Keratinocyte (primary cell): ENCODE results near the gene GPSM1. TPM values are rescaled to one million over a fixed set of nuclear protein-coding genes. Genes with fewer than 3 reads are reported as not detected.

ENCODE experiments used
- DNase-seq: peaks from one replicate; pipeline ENCODE4 v3.0.0-alpha.2; 2011; ENCODE audit warnings: low read depth, missing footprints, low spot score
- FAIRE-seq: peaks from 2 replicates; lab custom pipeline; 2011; peaks lifted over from hg19 to GRCh38; lab: Jason Lieb, UNC
- H2AFZ ChIP-seq: 2 replicates; pipeline ENCODE4 v1.6.0; 2012; ENCODE audit warnings: low read length, control low read depth, inconsistent platforms; ENCODE audit not compliant: control insufficient read depth
- H3K27ac ChIP-seq: 2 replicates; pipeline ENCODE4 v1.5.1; 2011; ENCODE audit warnings: low read length; ENCODE audit not compliant: control insufficient read depth, insufficient read depth
- H3K27me3 ChIP-seq: 3 replicates; pipeline ENCODE4 v1.6.0; 2011; ENCODE audit warnings: low read length; ENCODE audit not compliant: control insufficient read depth, insufficient read depth; ENCODE audit errors: extremely low read depth
- H3K36me3 ChIP-seq, 2 experiments: 2 replicates in 1 of 2; 3 replicates in 1 of 2; pipeline ENCODE4 v1.5.1; 2011; ENCODE audit warnings: low read length in 2 of 2, mild to moderate bottlenecking in 1 of 2; ENCODE audit not compliant: control insufficient read depth in 2 of 2, insufficient read depth in 2 of 2; ENCODE audit errors: extremely low read depth in 1 of 2
- H3K4me1 ChIP-seq: 3 replicates; pipeline ENCODE4 v1.5.1; 2011; ENCODE audit warnings: low read length; ENCODE audit not compliant: control insufficient read depth, insufficient read depth; ENCODE audit errors: extremely low read depth
- H3K4me2 ChIP-seq: 3 replicates; pipeline ENCODE4 v1.6.0; 2011; ENCODE audit warnings: low read depth, low read length; ENCODE audit not compliant: control insufficient read depth, insufficient read depth; ENCODE audit errors: extremely low read depth
- H3K4me3 ChIP-seq, 3 experiments: fragments of 200-600 bp in 1 of 3; sonication (generic) in 1 of 3; 2 replicates in 2 of 3; 3 replicates in 1 of 3; pipeline ENCODE4 v1.5.1; 2011 to 2016; ENCODE audit warnings: low read length in 3 of 3, mild to moderate bottlenecking in 3 of 3, control low read depth in 2 of 3, inconsistent platforms in 1 of 3, low read depth in 1 of 3, mixed read lengths in 1 of 3, mixed run types in 1 of 3, moderate library complexity in 1 of 3; ENCODE audit not compliant: control insufficient read depth in 2 of 3, insufficient read depth in 2 of 3; ENCODE audit errors: extremely low read depth in 1 of 3
- H3K79me2 ChIP-seq: 2 replicates; pipeline ENCODE4 v1.6.0; 2012; ENCODE audit warnings: low read length; ENCODE audit not compliant: control insufficient read depth, insufficient read depth
- H3K9ac ChIP-seq: 3 replicates; pipeline ENCODE4 v1.6.0; 2011; ENCODE audit warnings: low read length; ENCODE audit not compliant: control insufficient read depth, insufficient read depth; ENCODE audit errors: extremely low read depth
- H3K9me1 ChIP-seq: 3 replicates; pipeline ENCODE4 v1.6.0; 2011; ENCODE audit warnings: low read length; ENCODE audit not compliant: control insufficient read depth, insufficient read depth; ENCODE audit errors: extremely low read depth
- H3K9me3 ChIP-seq: 2 replicates; pipeline ENCODE4 v1.5.1; 2012; ENCODE audit warnings: low read depth, low read length; ENCODE audit not compliant: control insufficient read depth
- H4K20me1 ChIP-seq: 3 replicates; pipeline ENCODE4 v1.6.0; 2011; ENCODE audit warnings: low read length; ENCODE audit not compliant: control insufficient read depth, insufficient read depth; ENCODE audit errors: extremely low read depth
- EZH2 ChIP-seq: IDR thresholded peaks from one replicate; pipeline ENCODE4 v1.6.1; 2012; ENCODE audit warnings: inconsistent platforms, mild to moderate bottlenecking, low read length, moderate library complexity
- dilution Hi-C: fragments of 300-500 bp; cut with MboI; formaldehyde crosslinking; loops from one replicate; pipeline ENCODE4 v1.7.0; 2020; ENCODE audit warnings: low sequenced_read_pairs; ENCODE audit not compliant: extremely low pct_ligation_motif_present
- polyA plus RNA-seq, 5 experiments: library from polyadenylated mRNA; depleted of rRNA in 3 of 5; stranded (reverse) in 3 of 5; stranded (forward) in 1 of 5; unstranded in 1 of 5; fragments of >200 nt; gene quantifications; 1 replicate in 1 of 5; 2 replicates in 3 of 5; 3 replicates in 1 of 5; pipeline versions ENCODE4 v1.2.1 to v1.2.3, GENCODE V29; 2011 to 2012; ENCODE audit warnings: missing spikeins in 2 of 5, low read depth in 1 of 5, low replicate concordance in 1 of 5
- TF ChIP-seq, protein P1 (sequence below), 3 experiments: IDR thresholded peaks in 1 of 3; conservative IDR thresholded peaks in 1 of 3; optimal IDR thresholded peaks in 1 of 3; 2 replicates in 2 of 3; 3 replicates in 1 of 3; pipeline versions ENCODE3 to v1.5.1; 2011; ENCODE audit warnings: low read length in 3 of 3, mild to moderate bottlenecking in 3 of 3, moderate library complexity in 2 of 3, control low read depth in 1 of 3, inconsistent platforms in 1 of 3; ENCODE audit not compliant: insufficient read depth in 2 of 3; ENCODE audit errors: extremely low read depth in 1 of 3

GPSM1 gene
- polyA plus RNA-seq, 1 donor (not counting 4 experiments of a cell fraction or from before 2014, with no cell fraction given) = 2.5 TPM

DNA sequence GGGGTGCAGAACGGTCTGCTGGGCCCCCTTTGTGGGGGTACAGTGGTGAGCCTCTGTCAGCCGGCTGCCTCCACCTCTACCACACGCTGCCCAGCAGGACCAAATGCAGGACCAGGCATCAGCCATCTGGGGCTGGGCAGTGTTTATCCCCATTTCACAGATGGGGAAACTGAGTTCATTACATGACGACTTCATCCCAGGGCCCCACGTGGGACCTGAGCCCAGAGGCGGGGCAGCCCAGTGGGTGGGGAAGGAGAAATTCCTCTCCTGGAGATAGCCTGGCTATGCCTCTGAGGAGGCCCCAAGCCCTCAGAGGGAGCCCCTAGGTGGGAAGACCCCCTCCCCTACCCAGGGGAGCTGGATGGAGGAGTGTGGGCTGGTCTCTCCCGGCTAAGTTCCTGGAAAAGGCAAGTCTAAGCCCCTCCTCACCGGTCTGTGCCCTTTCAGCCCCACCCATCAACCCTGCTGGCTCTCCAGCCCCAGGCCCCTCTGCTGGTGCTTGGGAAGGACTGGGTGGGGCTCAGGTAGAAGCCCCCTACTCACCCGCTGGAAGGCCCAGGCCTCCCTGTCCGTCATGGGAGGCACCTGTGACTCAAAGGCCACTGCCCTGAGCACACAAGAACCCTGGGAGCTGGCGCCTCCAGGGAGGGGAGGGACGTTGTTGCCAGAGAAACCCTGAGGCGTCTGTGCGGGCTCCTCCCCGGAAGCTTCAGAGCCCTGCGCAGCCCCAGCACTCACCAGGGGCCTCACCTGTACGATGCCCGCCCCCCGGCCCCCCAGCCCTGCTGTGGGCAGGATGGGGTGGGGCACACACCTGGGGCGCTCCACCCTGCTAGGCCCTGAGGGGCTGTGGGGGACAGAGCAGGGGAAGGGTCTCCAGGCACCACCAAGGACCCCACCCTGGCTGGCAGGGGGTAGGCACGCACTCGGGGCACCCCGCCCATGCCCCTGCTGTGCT, 16.0 kb upstream of the GPSM1 start:
- Histone ChIP-seq H3K9me1 (no peaks in the 10 kb centered on the region), H3K4me1 (no peaks in the 10 kb centered on the region), H3K4me2 (no peak overlapping the region), H4K20me1 (no peaks in the 10 kb centered on the region), H3K4me3 (no peak overlapping the region), H3K9ac (no peak overlapping the region), H3K27me3 (peaks cover 10% of the 10 kb centered on the region), H3K9me3 (peaks cover 6% of the 10 kb centered on the region), H3K27ac (no peak overlapping the region), H2AFZ (no peak overlapping the region), H3K79me2 (no peaks in the 10 kb centered on the region), H3K36me3 (no peaks in the 10 kb centered on the region)
- no peak for DNase-seq
- no peak for FAIRE-seq
- dilution Hi-C loops = no loop called here
- no peak for TF ChIP-seq EZH2
- TF ChIP-seq, protein P1, sequence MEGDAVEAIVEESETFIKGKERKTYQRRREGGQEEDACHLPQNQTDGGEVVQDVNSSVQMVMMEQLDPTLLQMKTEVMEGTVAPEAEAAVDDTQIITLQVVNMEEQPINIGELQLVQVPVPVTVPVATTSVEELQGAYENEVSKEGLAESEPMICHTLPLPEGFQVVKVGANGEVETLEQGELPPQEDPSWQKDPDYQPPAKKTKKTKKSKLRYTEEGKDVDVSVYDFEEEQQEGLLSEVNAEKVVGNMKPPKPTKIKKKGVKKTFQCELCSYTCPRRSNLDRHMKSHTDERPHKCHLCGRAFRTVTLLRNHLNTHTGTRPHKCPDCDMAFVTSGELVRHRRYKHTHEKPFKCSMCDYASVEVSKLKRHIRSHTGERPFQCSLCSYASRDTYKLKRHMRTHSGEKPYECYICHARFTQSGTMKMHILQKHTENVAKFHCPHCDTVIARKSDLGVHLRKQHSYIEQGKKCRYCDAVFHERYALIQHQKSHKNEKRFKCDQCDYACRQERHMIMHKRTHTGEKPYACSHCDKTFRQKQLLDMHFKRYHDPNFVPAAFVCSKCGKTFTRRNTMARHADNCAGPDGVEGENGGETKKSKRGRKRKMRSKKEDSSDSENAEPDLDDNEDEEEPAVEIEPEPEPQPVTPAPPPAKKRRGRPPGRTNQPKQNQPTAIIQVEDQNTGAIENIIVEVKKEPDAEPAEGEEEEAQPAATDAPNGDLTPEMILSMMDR (optimal IDR thresholded peaks at IDR 0.05 in 1 of 3, IDR thresholded peaks at IDR 0.05 in 1 of 3, conservative IDR thresholded peaks at IDR 0.05 in 1 of 3; ENCODE audit: extremely low read depth in 1 of 3, insufficient read depth in 2 of 3, low read length in 3 of 3) = no peak

DNA sequence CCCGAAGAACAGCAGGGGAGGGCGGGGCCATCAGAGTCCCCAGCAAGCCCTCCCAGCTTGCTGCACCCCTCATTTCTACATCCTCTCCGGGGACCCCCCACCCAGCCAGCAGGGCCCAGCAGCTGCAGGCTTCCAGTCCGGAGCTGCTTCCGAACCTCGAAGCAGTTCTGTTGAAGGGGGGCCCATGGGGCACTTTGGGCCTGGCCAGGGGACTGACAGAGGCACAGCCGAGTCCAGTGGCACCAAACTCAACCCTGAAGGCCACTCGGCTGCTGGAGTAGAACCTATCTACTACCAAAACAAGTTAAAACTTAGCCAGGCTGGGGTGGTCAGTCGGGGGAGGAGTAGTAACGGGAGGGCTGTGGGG, 15.3 kb upstream of the GPSM1 start:
- H3K4me3 ChIP-seq = no peak overlapping the region
- H3K9ac ChIP-seq = no peak overlapping the region
- dilution Hi-C loops = no loop called here
- FAIRE-seq (no peak), DNase-seq (no peak)
- no peaks in the 10 kb centered on the region for H4K20me1 ChIP-seq
- peaks cover 6% of the 10 kb centered on the region for H3K9me3 ChIP-seq
- H3K27ac ChIP-seq = no peak overlapping the region
- no peaks in the 10 kb centered on the region for H3K36me3 ChIP-seq
- H3K9me1 ChIP-seq = no peaks in the 10 kb centered on the region
- no peaks in the 10 kb centered on the region for H3K4me1 ChIP-seq
- TF ChIP-seq, protein P1 (optimal IDR thresholded peaks at IDR 0.05 in 1 of 3, IDR thresholded peaks at IDR 0.05 in 1 of 3, conservative IDR thresholded peaks at IDR 0.05 in 1 of 3; ENCODE audit: extremely low read depth in 1 of 3, insufficient read depth in 2 of 3, low read length in 3 of 3) = no peak
- TF ChIP-seq EZH2 = no peak
- H3K4me2 ChIP-seq = no peak overlapping the region
- peaks cover 3% of the 10 kb centered on the region for H3K27me3 ChIP-seq
- H2AFZ ChIP-seq = no peak overlapping the region
- H3K79me2 ChIP-seq = no peaks in the 10 kb centered on the region
